Measurements from ENCODE around the gene PNCK. TPM values are rescaled to one million over a fixed set of nuclear protein-coding genes. Genes with fewer than 3 reads are reported as not detected.
"Not testable (repeated sequence)": the region's sequence is repeated elsewhere in the genome, so short reads cannot be mapped to it uniquely, and the experiment has no call there.

Gene PNCK
- total RNA-seq, 1 donor, result 0.36 TPM

DNA sequence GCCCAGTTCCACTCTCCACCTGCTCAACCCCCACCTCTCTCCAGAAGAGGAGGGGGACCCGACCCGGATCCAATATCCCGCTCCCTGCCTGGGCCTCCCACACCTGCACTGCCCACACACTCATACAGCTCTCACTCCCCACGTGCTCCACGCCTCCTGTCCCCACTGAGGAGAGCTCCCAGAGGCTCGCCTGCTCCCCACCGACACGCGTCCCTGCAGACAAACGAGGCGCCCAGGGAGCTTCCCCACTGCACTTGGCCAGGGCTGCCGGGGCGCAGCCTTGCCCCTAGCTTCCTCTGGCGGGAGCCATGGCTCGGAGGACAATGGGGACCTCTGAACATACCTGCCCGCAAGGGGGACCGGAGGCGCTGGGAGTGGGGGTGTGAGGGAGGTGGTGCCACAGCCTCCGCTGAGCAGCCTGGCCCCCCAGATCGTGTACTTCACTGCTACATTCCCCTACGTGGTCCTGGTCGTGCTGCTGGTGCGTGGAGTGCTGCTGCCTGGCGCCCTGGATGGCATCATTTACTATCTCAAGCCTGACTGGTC lies 19.1 kb upstream of the PNCK start:
- Histone ChIP-seq H3K4me2 (ENCODE audit: insufficient read depth, low read length) (no peak overlapping the region), H3K4me1 (ENCODE audit: insufficient read depth, low read length) (no peaks in the 10 kb centered on the region), H2AFZ (ENCODE audit: low read length) (no peak overlapping the region), H3K27ac (ENCODE audit: low read depth, low read length) (no peak overlapping the region), H3K4me3 (ENCODE audit: insufficient read depth, low read length) (no peak overlapping the region), H3K9me3 (ENCODE audit: low read depth, low read length) (no peaks in the 10 kb centered on the region), H4K20me1 (ENCODE audit: insufficient read depth, low read length) (peaks cover 12% of the 10 kb centered on the region), H3K27me3 (ENCODE audit: insufficient read depth, low read length) (no peaks in the 10 kb centered on the region), H3K79me2 (ENCODE audit: insufficient read depth, low read length) (peaks cover 3% of the 10 kb centered on the region), H3K36me3 (ENCODE audit: insufficient read depth, low read length) (no peaks in the 10 kb centered on the region)
- DNase-seq (ENCODE audit: insufficient read length, low spot score, missing footprints), result peak; percentile 48
- TF ChIP-seq, protein P1, sequence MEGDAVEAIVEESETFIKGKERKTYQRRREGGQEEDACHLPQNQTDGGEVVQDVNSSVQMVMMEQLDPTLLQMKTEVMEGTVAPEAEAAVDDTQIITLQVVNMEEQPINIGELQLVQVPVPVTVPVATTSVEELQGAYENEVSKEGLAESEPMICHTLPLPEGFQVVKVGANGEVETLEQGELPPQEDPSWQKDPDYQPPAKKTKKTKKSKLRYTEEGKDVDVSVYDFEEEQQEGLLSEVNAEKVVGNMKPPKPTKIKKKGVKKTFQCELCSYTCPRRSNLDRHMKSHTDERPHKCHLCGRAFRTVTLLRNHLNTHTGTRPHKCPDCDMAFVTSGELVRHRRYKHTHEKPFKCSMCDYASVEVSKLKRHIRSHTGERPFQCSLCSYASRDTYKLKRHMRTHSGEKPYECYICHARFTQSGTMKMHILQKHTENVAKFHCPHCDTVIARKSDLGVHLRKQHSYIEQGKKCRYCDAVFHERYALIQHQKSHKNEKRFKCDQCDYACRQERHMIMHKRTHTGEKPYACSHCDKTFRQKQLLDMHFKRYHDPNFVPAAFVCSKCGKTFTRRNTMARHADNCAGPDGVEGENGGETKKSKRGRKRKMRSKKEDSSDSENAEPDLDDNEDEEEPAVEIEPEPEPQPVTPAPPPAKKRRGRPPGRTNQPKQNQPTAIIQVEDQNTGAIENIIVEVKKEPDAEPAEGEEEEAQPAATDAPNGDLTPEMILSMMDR (IDR thresholded peaks at IDR 0.05; ENCODE audit: extremely low read depth, low read depth, low read length), result no peak

DNA sequence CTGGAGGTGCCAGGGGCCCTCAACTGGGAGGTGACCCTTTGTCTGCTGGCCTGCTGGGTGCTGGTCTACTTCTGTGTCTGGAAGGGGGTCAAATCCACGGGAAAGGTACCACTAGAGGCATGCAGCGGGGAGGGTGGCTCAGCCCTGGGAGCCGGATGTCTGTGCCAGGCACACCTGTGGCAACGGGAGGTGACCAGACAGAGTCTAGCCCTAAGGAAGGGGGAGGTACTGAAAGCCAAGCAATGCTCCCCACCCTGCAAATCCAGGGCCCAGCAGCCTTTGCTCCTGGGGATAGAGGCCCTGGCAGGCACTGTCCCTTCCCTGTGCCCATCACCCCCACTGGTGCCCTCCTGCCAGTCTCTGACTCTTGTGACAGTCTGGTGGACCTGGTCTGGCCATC lies 18.4 kb upstream of the PNCK start:
- TF ChIP-seq, protein P1 (IDR thresholded peaks at IDR 0.05; ENCODE audit: extremely low read depth, low read depth, low read length), result no peak
- peak; percentile 79 for DNase-seq (ENCODE audit: insufficient read length, low spot score, missing footprints)
- Histone ChIP-seq H3K27ac (ENCODE audit: low read depth, low read length) (no peak overlapping the region), H4K20me1 (ENCODE audit: insufficient read depth, low read length) (peaks cover 12% of the 10 kb centered on the region), H3K4me1 (ENCODE audit: insufficient read depth, low read length) (no peaks in the 10 kb centered on the region), H3K36me3 (ENCODE audit: insufficient read depth, low read length) (no peaks in the 10 kb centered on the region), H3K4me3 (ENCODE audit: insufficient read depth, low read length) (no peak overlapping the region), H3K79me2 (ENCODE audit: insufficient read depth, low read length) (peaks cover 3% of the 10 kb centered on the region), H2AFZ (ENCODE audit: low read length) (no peak overlapping the region), H3K27me3 (ENCODE audit: insufficient read depth, low read length) (no peaks in the 10 kb centered on the region), H3K9me3 (ENCODE audit: low read depth, low read length) (no peaks in the 10 kb centered on the region), H3K4me2 (ENCODE audit: insufficient read depth, low read length) (no peak overlapping the region)

DNA sequence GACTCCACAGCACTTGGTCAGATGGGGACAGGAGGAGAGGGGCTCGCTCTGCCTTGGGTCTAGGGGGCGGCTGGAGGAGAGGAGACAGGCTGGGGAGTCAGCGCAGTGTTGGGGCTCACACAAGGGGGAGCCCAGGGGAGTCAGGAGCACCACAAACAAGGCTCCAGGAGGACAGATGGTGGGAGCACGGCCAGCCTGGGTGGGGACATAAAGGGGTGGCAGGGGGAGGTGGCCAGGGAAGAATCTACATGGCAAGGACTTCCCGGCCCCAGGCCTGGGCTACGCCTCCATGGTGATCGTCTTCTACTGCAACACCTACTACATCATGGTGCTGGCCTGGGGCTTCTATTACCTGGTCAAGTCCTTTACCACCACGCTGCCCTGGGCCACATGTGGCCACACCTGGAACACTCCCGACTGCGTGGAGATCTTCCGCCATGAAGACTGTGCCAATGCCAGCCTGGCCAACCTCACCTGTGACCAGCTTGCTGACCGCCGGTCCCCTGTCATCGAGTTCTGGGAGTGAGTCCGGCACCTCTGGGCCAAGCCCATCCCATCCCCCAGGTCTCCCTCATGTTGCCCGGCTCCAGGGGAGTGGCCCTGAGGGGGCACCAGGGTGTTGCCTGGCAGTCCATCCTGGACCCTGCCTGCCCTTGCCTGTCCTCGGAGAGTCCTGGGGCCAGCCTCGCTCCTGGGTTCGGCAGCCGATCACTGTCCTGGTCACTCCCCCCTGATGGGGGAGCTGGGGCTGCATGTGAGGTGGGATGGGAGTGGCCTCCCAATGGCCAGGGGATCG lies 17.6 kb upstream of the PNCK start:
- not testable (repeated sequence) for H3K79me2 ChIP-seq (ENCODE audit: insufficient read depth, low read length); DNase-seq (ENCODE audit: insufficient read length, low spot score, missing footprints); H3K4me2 ChIP-seq (ENCODE audit: insufficient read depth, low read length); H2AFZ ChIP-seq (ENCODE audit: low read length); H3K9me3 ChIP-seq (ENCODE audit: low read depth, low read length); H3K4me3 ChIP-seq (ENCODE audit: insufficient read depth, low read length); H3K4me1 ChIP-seq (ENCODE audit: insufficient read depth, low read length); H3K27ac ChIP-seq (ENCODE audit: low read depth, low read length); H3K27me3 ChIP-seq (ENCODE audit: insufficient read depth, low read length); H3K36me3 ChIP-seq (ENCODE audit: insufficient read depth, low read length)
- peaks cover 12% of the 10 kb centered on the region for H4K20me1 ChIP-seq (ENCODE audit: insufficient read depth, low read length)

DNA sequence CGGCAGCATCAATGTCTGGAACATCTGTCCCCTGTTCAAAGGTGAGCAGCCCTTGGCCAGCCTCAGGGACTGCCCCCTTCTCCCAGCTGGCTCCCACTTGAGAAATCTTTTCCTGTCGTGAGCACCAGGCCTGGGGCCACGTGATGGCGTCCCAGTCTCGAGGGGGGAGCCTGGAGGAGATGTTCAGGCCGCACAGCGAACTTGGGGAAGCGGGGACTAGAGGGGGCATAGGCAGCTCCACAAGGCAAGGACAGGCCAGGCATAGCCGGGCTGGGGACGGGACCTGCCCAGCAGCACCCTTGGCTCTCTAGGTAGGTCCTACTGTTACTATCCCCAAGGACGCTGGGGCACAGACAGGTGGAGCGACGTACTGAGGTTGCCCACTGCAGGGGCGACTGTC lies 16.9 kb upstream of the PNCK start:
- DNase-seq (ENCODE audit: insufficient read length, low spot score, missing footprints), result no peak
- no peaks in the 10 kb centered on the region for H3K9me3 ChIP-seq (ENCODE audit: low read depth, low read length)
- no peak overlapping the region for H3K27ac ChIP-seq (ENCODE audit: low read depth, low read length)
- H3K4me2 ChIP-seq (ENCODE audit: insufficient read depth, low read length), result no peak overlapping the region
- H3K36me3 ChIP-seq (ENCODE audit: insufficient read depth, low read length), result no peaks in the 10 kb centered on the region
- no peak overlapping the region for H2AFZ ChIP-seq (ENCODE audit: low read length)
- H3K4me1 ChIP-seq (ENCODE audit: insufficient read depth, low read length), result no peaks in the 10 kb centered on the region
- TF ChIP-seq, protein P1 (IDR thresholded peaks at IDR 0.05; ENCODE audit: extremely low read depth, low read depth, low read length), result no peak
- peaks cover 3% of the 10 kb centered on the region for H3K79me2 ChIP-seq (ENCODE audit: insufficient read depth, low read length)
- no peak overlapping the region for H3K4me3 ChIP-seq (ENCODE audit: insufficient read depth, low read length)
- no peaks in the 10 kb centered on the region for H3K27me3 ChIP-seq (ENCODE audit: insufficient read depth, low read length)
- peaks cover 12% of the 10 kb centered on the region for H4K20me1 ChIP-seq (ENCODE audit: insufficient read depth, low read length)
